GM12878 (cell line): ENCODE measurements around the gene ASAP2. TPM values are rescaled to one million over a fixed set of nuclear protein-coding genes. Genes with fewer than 3 reads are reported as not detected.

Source experiments
- CREM ChIP-seq: IDR thresholded peaks from 2 replicates; pipeline ENCODE4 v1.6.1; 2014; ENCODE audit warnings: antibody characterized with exemption, low read depth
- EZH2 ChIP-seq: IDR thresholded peaks from 2 replicates; pipeline ENCODE4 v1.6.1; 2012; ENCODE audit warnings: low read depth, mild to moderate bottlenecking, control low read depth, inconsistent platforms, low read length, borderline replicate concordance; ENCODE audit not compliant: control insufficient read depth
- NKRF ChIP-seq: fragments of 450-650 bp; conservative IDR thresholded peaks from 2 replicates; pipeline ENCODE4 v1.6.1; 2017; ENCODE audit warnings: mild to moderate bottlenecking, moderate library complexity
- RUNX3 ChIP-seq: IDR thresholded peaks from 2 replicates; pipeline ENCODE4 v1.6.1; 2012; ENCODE audit warnings: low read length, inconsistent platforms
- SMC3 ChIP-seq: IDR thresholded peaks from 2 replicates; pipeline ENCODE4 v1.6.1; 2011; ENCODE audit warnings: low read length, improper control_type of control experiment, borderline replicate concordance
- SRF ChIP-seq, 2 experiments: IDR thresholded peaks; 2 replicates each; pipeline ENCODE4 v1.6.1; 2011; ENCODE audit warnings: low read depth in 2 of 2, low read length in 2 of 2, mild to moderate bottlenecking in 1 of 2, moderate library complexity in 1 of 2
- ZZZ3 ChIP-seq: IDR thresholded peaks from 2 replicates; pipeline ENCODE4 v1.6.1; 2011; ENCODE audit warnings: low read depth; ENCODE audit not compliant: control insufficient read depth, insufficient read length
- polyA plus RNA-seq, 11 experiments: library from polyadenylated mRNA; depleted of rRNA in 4 of 11; unstranded in 6 of 11; stranded (reverse) in 5 of 11; fragments of >200 nt; fragmentation: Nextera tagmentation in 4 of 11; fragmentation: Illumina TruSeq in 1 of 11; extraction: Ambion mirVana in 4 of 11; extraction: Trizol in 1 of 11; gene quantifications; 1 replicate in 1 of 11; 2 replicates in 10 of 11; pipeline versions ENCODE4 v1.2.1 to v1.2.3, GENCODE V29; 2011 to 2016; ENCODE audit warnings: inconsistent platforms in 2 of 11, missing spikeins in 2 of 11, low read depth in 1 of 11
- total RNA-seq, 4 experiments: library from RNA; depleted of rRNA in 3 of 4; stranded (reverse); fragments of >200 nt in 3 of 4; fragmentation: Illumina TruSeq in 1 of 4; extraction: Trizol in 1 of 4; gene quantifications; 2 replicates each; pipeline versions ENCODE4 v1.2.1 to v1.2.3, GENCODE V29; 2013 to 2021
- TF ChIP-seq, protein P1 (sequence below), 3 experiments: IDR thresholded peaks in 2 of 3; conservative IDR thresholded peaks in 1 of 3; 2 replicates each; pipeline ENCODE4 v1.5.1; 2011; ENCODE audit warnings: low read depth in 3 of 3, low read length in 3 of 3, mild to moderate bottlenecking in 3 of 3, control low read depth in 2 of 3, moderate library complexity in 2 of 3, inconsistent platforms in 1 of 3, mixed read lengths in 1 of 3; ENCODE audit not compliant: control insufficient read depth in 2 of 3, insufficient read depth in 1 of 3; ENCODE audit errors: extremely low read depth in 1 of 3

ASAP2 gene
- total and polyA plus RNA-seq, 10 of the 15 experiments (the other 5 are each of a cell fraction or from before 2014, with no cell fraction given), result 0.05 to 0.27 (median 0.07) TPM; not detected in 4

DNA sequence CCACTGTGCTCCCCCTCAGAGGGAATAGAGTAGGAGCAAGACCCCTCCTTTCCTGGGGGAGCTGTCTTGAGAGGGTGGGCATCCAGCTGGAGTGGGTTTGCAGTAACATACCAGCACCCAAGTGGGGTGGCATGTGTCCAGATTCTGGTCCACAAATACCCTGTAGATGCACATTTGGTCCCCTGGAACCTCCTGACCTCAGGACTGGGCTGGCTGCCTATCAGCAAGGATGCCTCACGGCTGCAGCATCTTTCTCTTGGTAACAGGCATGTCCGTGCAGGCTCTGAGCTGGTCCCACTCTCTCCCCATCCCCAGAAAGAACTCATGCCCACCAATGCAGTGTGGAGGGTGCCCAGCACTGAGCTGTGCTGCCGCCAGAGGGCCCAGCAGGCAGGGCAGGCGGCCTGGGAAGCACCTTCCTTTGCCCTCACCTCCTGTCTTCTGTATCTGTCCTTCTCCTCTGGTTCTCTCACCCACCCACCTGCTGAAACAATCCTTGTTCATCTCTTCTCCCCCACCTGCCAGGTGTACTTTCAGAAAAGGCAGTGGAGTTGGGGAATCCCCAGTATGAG is 169.3 kb downstream of the ASAP2 start (continued):
- no peak for TF ChIP-seq SRF (IDR thresholded peaks at IDR 0.05; ENCODE audit: low read depth in 2 of 2, low read length in 2 of 2)
- no peak for TF ChIP-seq ZZZ3
- TF ChIP-seq, protein P1, sequence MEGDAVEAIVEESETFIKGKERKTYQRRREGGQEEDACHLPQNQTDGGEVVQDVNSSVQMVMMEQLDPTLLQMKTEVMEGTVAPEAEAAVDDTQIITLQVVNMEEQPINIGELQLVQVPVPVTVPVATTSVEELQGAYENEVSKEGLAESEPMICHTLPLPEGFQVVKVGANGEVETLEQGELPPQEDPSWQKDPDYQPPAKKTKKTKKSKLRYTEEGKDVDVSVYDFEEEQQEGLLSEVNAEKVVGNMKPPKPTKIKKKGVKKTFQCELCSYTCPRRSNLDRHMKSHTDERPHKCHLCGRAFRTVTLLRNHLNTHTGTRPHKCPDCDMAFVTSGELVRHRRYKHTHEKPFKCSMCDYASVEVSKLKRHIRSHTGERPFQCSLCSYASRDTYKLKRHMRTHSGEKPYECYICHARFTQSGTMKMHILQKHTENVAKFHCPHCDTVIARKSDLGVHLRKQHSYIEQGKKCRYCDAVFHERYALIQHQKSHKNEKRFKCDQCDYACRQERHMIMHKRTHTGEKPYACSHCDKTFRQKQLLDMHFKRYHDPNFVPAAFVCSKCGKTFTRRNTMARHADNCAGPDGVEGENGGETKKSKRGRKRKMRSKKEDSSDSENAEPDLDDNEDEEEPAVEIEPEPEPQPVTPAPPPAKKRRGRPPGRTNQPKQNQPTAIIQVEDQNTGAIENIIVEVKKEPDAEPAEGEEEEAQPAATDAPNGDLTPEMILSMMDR (IDR thresholded peaks at IDR 0.05 in 2 of 3, conservative IDR thresholded peaks at IDR 0.05 in 1 of 3; ENCODE audit: control insufficient read depth in 2 of 3, extremely low read depth in 1 of 3, insufficient read depth in 1 of 3, low read depth in 3 of 3, low read length in 3 of 3), result peak; percentile 20 to 66 (median 52); a peak in 4 of 6 replicates
- no peak for TF ChIP-seq RUNX3
- peak; percentile 27; the same call in 1 of the 2 replicates for TF ChIP-seq SMC3
- no peak for TF ChIP-seq CREM
- TF ChIP-seq EZH2, result no peak
- TF ChIP-seq NKRF, result no peak
